GM19395 (cell line): ENCODE results near the gene COL7A1.
A peak's percentile ranks its signal among the peaks of the same experiment; 100 is the strongest.

ENCODE experiments used
- ATAC-seq: cut with Tn5 transposase; IDR thresholded peaks from one replicate; pipeline ENCODE4 v1.9.1; 2021; ENCODE audit warnings: mild to moderate bottlenecking, moderate library complexity; ENCODE audit not compliant: unreplicated experiment

COL7A1 gene

GRCh38 chr3:48595075-48595525 is at the start of gene COL7A1:
Gene COL7A1, minus strand, starts transcription at chr3:48595329. Its CDS starts 170 bp downstream, at chr3:48595159.
- ATAC-seq: no peak

- no peak for ATAC-seq
Measured at GRCh38 chr3:48642605-48643004, 47.5 kb upstream of the COL7A1 start.

GRCh38 chr3:48641396-48641795 is 46.3 kb upstream of the COL7A1 start:
- no peak for ATAC-seq

GRCh38 chr3:48639944-48640606 is 44.9 kb upstream of the COL7A1 start:
- no peak for ATAC-seq

GRCh38 chr3:48637305-48637704 is 42.2 kb upstream of the COL7A1 start:
- no peak for ATAC-seq

GRCh38 chr3:48636149-48636655 is 41.1 kb upstream of the COL7A1 start:
- no peak for ATAC-seq

GRCh38 chr3:48635222-48636021 is 40.3 kb upstream of the COL7A1 start, which contains the start of gene SLC26A6:
Gene SLC26A6, minus strand, starts transcription at chr3:48635461. Its CDS starts 68 bp downstream, at chr3:48635393.
- ATAC-seq: peak; percentile 92

- peak; percentile 29 for ATAC-seq
Measured at GRCh38 chr3:48634661-48635221, 39.6 kb upstream of the COL7A1 start.

GRCh38 chr3:48633743-48634142 is 38.6 kb upstream of the COL7A1 start:
- ATAC-seq: no peak

GRCh38 chr3:48633256-48633655 is 38.1 kb upstream of the COL7A1 start:
- no peak for ATAC-seq

GRCh38 chr3:48631516-48632448 is 36.7 kb upstream of the COL7A1 start:
- ATAC-seq: no peak

- ATAC-seq: no peak
Measured at GRCh38 chr3:48630833-48631232, 35.7 kb upstream of the COL7A1 start.

- no peak for ATAC-seq
Measured at GRCh38 chr3:48630407-48630806, 35.3 kb upstream of the COL7A1 start.

- ATAC-seq: no peak
Measured at GRCh38 chr3:48629894-48630293, 34.8 kb upstream of the COL7A1 start.

GRCh38 chr3:48628277-48629017 is 33.3 kb upstream of the COL7A1 start:
- no peak for ATAC-seq

GRCh38 chr3:48625600-48625999 is 30.5 kb upstream of the COL7A1 start:
- no peak for ATAC-seq

- no peak for ATAC-seq
Measured at GRCh38 chr3:48624767-48625166, 29.6 kb upstream of the COL7A1 start.

- no peak for ATAC-seq
Measured at GRCh38 chr3:48623851-48624547, 28.9 kb upstream of the COL7A1 start.

GRCh38 chr3:48621461-48621869 is 26.3 kb upstream of the COL7A1 start, which contains the start of gene TMEM89:
Gene TMEM89, minus strand, starts transcription at chr3:48621769. Its CDS starts 13 bp downstream, at chr3:48621756.
- ATAC-seq: no peak
